Transverse colon (tissue), 4 donors: ENCODE results near the gene CCL3. TPM values are rescaled to one million over a fixed set of nuclear protein-coding genes. Genes with fewer than 3 reads are reported as not detected.
"Not testable (repeated sequence)": the region's sequence is repeated elsewhere in the genome, so short reads cannot be mapped to it uniquely, and the experiment has no call there.

ENCODE experiments used
- DNase-seq: peaks from one replicate; pipeline ENCODE4 v3.0.0-alpha.2; 2019
- H3K27ac ChIP-seq, 4 donors: fragments of 200-600 bp; sonication (generic); 2 replicates each; pipeline ENCODE4 v1.5.1; 2016 to 2018; ENCODE audit warnings: inconsistent platforms in 4 of 4
- H3K27me3 ChIP-seq: fragments of 200-600 bp; sonication (generic); 2 replicates; pipeline ENCODE4 v1.5.1; 2017; ENCODE audit warnings: inconsistent platforms
- H3K36me3 ChIP-seq, 4 donors: fragments of 200-600 bp; sonication (generic); 2 replicates each; pipeline ENCODE4 v1.5.1; 2017 to 2019; ENCODE audit warnings: inconsistent platforms in 4 of 4
- H3K4me1 ChIP-seq, 4 donors: fragments of 200-600 bp; sonication (generic); 2 replicates each; pipeline ENCODE4 v1.5.1; 2017 to 2020; ENCODE audit warnings: inconsistent platforms in 4 of 4
- H3K4me3 ChIP-seq, 4 donors: fragments of 200-600 bp; sonication (generic); 1 replicate in 1 of 4; 2 replicates in 3 of 4; pipeline versions ENCODE4 v1.5.1 to v1.6.1; 2017 to 2019; ENCODE audit warnings: inconsistent platforms in 4 of 4
- H3K9me3 ChIP-seq, 2 donors: fragments of 200-600 bp; sonication (generic); 2 replicates each; pipeline ENCODE4 v1.5.1; 2017 to 2019; ENCODE audit warnings: inconsistent platforms in 2 of 2
- EP300 ChIP-seq: sonication (generic); formaldehyde crosslinking; IDR thresholded peaks from one replicate; pipeline ENCODE4 v1.6.1; 2017; ENCODE audit warnings: antibody characterized with exemption, low read depth
- POLR2A ChIP-seq: fragments of 450-650 bp; IDR thresholded peaks from one replicate; pipeline ENCODE4 v1.6.1; 2016; ENCODE audit warnings: antibody characterized with exemption, mild to moderate bottlenecking, moderate library complexity
- POLR2AphosphoS5 ChIP-seq, 3 donors: sonication (generic); formaldehyde crosslinking; IDR thresholded peaks; one replicate each; pipeline ENCODE4 v1.6.1; 2016; ENCODE audit warnings: antibody characterized with exemption in 3 of 3
- WGBS, 2 donors: methylation state at CpG; one replicate each; pipeline ENCODE4 v1.1.5; 2018; ENCODE audit warnings: low coverage in 1 of 2; 5-methylcytosine and 5-hydroxymethylcytosine counted together
- in situ Hi-C, 4 donors: fragments of 200-750 bp; cut with MboI; loops; one replicate each; pipeline versions ENCODE4 v1.15.0 to v1.15.1; 2017; ENCODE audit warnings: low sequenced_read_pairs in 3 of 4, low pct_ligation_motif_present in 1 of 4, low pct_unique_long_range_greater_than_20kb in 1 of 4
- intact Hi-C: fragments of 100-400 bp; cut with DNase I; formaldehyde crosslinking; loops from one replicate; pipeline ENCODE4 v1.15.1; 2023; ENCODE audit warnings: low total_unique reads
- total RNA-seq, 4 donors: library from RNA; depleted of rRNA; stranded (reverse); fragments of >200 nt; gene quantifications; one replicate each; pipeline ENCODE4 v1.1.0, GENCODE V29; 2016
- TF ChIP-seq, protein P1 (sequence below), 5 experiments: fragments of 200-600 bp in 3 of 5; fragments of 450-650 bp in 2 of 5; sonication (generic) in 3 of 5; IDR thresholded peaks; 1 replicate in 2 of 5; 2 replicates in 3 of 5; pipeline ENCODE4 v1.5.1; 2016 to 2017; ENCODE audit warnings: antibody characterized with exemption in 5 of 5, inconsistent platforms in 3 of 5, mild to moderate bottlenecking in 2 of 5, moderate library complexity in 1 of 5

Gene CCL3
- total RNA-seq, 4 donors from 2014 or later: 1.1 to 4.4 TPM; not detected in 2

DNA sequence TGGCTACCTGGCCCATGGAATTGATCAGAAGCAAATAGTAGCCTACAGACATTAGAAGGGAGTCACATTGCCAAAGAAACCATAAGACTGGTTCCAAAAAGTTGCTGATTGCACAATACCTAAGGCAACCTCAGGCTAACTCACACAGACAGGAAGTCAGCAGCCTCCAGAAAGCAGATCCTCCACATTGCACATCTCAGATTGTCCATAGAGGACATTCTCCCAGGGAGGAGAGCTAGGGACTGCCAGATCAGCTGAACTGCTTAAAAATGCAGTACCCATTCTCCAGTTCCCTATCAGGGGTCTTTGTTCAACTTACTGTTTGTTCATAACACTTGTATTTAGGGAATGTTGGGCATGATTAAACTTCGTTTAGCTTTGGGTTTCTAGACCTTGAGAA is 4.2 kb downstream of the CCL3 start:
- Histone ChIP-seq H3K27ac (no peak overlapping the region), H3K4me1 (no peaks in the 10 kb centered on the region), H3K4me3 (no peak overlapping the region), H3K27me3 (no peaks in the 10 kb centered on the region), H3K9me3 (no peaks in the 10 kb centered on the region), H3K36me3 (no peaks in the 10 kb centered on the region)
- in situ Hi-C loops (no loop called here), intact Hi-C loops (no loop called here)
- TF ChIP-seq, protein P1, sequence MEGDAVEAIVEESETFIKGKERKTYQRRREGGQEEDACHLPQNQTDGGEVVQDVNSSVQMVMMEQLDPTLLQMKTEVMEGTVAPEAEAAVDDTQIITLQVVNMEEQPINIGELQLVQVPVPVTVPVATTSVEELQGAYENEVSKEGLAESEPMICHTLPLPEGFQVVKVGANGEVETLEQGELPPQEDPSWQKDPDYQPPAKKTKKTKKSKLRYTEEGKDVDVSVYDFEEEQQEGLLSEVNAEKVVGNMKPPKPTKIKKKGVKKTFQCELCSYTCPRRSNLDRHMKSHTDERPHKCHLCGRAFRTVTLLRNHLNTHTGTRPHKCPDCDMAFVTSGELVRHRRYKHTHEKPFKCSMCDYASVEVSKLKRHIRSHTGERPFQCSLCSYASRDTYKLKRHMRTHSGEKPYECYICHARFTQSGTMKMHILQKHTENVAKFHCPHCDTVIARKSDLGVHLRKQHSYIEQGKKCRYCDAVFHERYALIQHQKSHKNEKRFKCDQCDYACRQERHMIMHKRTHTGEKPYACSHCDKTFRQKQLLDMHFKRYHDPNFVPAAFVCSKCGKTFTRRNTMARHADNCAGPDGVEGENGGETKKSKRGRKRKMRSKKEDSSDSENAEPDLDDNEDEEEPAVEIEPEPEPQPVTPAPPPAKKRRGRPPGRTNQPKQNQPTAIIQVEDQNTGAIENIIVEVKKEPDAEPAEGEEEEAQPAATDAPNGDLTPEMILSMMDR (IDR thresholded peaks at IDR 0.05): no peak
- TF ChIP-seq POLR2AphosphoS5 (IDR thresholded peaks at IDR 0.05) (no peak), EP300 (no peak), POLR2A (no peak)
- no peak for DNase-seq
- WGBS, 2 donors: 43 to 52% methylated on average over 1 of the region's 1 CpG

DNA sequence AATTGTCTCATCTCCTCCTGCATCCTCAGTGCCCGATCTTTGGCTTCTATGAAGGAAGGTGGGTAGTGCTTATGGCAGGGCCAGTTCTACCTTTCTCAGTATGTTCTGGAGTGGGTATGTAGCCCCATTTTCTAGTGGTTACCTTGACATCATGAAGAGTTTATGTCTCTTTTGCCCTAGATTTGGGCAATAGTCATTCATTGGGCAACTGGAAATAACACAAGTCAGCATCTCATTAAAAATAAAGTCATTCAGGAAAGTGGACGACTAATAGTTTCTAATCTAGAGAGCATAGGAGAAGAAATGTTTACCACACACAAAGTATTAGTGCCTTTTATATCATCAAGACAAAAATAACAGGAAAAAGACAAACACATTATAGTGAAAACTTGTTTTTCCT is 6.3 kb downstream of the CCL3 start:
- in situ Hi-C loops, H3K4me3 ChIP-seq, H3K9me3 ChIP-seq, DNase-seq, H3K27me3 ChIP-seq, H3K27ac ChIP-seq, intact Hi-C loops, H3K4me1 ChIP-seq, H3K36me3 ChIP-seq: not testable (repeated sequence)
- WGBS, 2 donors: 93 to 100% methylated on average over 1 to 2 of the region's 2 CpGs

DNA sequence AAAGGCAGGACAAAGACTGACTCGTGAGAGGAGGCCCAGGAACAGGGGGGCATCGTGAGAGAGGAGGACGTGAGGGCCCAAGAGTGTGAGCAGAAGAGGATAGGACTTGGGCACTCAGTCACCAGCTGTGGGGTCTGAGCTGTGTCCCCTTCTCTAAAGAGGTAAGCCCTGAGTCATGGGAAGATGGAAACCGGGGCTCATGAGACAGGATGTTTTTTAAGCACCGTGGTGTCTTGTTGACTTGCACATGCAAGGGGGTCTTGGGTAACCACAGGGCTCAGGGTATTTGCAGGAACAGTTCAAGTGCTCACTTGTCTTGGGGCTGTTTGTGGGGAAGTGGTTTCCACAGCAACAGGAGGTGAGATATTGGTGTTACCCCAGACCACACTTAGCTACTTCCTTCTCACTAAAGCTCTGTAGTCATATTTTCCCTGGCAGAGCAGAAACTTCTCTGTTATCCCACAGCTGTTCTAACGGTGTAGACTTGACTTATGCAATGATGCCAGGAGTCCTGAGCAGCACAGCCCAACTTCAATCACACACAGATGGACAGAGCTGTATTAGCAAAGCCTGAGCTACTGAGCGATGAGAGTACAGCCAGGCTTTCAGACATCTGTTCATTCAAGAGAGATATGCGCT is 7.3 kb downstream of the CCL3 start:
- in situ Hi-C loops, H3K36me3 ChIP-seq, H3K4me3 ChIP-seq, H3K27me3 ChIP-seq, H3K4me1 ChIP-seq, H3K9me3 ChIP-seq, intact Hi-C loops: not testable (repeated sequence)
- TF ChIP-seq POLR2AphosphoS5 (IDR thresholded peaks at IDR 0.05) (peak in 1 of 3 donors; percentile 26), POLR2A (peak; percentile 19)
- WGBS, 2 donors: 46% methylated on average over 8 of the region's 8 CpGs; no CpG with 5 or more reads in 1 of the 2 donors
- DNase-seq: peak; percentile 49
- H3K27ac ChIP-seq: peak overlapping the region in 3 of 4 donors; percentile 10 to 45 (median 25)

DNA sequence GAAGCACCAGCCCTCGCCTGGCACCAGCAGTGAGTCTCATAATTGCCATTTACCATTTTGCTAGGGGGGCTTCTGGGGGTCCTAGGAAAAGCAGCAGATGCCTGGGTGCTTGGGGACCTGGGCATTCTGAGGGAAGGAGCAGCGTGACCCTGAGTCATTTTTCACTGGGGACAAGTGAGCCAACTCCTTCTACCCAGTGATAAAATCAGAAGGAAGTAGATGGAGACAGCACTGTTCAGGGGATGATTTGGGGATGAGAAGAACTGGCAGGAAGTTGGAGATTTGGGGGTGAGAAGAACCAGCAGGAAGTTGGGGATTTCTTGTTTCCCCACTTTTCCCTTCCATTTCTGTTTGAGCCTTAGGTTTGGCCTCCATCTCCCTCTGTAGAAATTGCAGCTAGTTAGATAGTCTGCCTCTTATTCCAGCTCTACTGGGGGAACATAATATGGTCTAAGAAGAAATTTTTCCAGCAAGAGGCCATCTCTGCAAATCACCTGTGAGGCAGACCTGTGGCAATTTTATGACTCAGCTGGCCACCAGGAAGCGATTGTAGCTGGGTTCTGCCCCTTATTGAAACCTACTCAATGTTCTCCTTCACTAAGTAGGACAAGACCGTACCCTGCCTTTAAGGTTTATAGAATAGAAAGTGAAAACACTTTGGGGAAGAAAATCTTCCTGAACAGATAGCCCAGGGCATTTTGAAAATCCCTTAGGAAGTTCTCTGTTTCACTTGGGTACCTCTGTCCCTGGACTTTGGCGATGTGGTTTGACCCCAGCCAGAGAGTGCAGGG is 8.1 kb downstream of the CCL3 start:
- in situ Hi-C loops, intact Hi-C loops, H3K4me1 ChIP-seq, H3K27me3 ChIP-seq, DNase-seq, H3K4me3 ChIP-seq, H3K36me3 ChIP-seq, H3K9me3 ChIP-seq: not testable (repeated sequence)
- WGBS, 2 donors: 67 to 73% methylated on average over 2 to 5 of the region's 5 CpGs
- H3K27ac ChIP-seq: peak overlapping the region in 3 of 4 donors; percentile 10 to 45 (median 25)

DNA sequence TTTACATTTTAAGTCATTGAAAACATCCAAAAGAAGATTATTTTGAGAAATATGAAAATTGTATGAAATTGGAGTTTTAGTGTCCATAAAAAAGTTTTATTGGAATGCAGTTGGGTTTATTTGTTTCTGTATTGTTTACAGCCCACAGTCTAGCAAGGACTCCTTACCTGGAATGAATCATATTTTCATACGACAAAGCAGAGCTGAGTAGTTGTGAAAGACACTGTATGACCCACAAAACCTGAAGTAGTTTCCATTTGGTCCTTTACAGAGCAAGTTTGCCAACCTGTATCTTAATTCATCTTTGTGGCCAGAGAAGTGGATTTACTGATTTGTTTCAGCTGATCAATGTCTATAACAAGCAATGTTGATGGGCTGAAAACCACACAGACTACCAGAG is 15.6 kb downstream of the CCL3 start:
- WGBS, 2 donors: 67 to 68% methylated on average over 1 of the region's 1 CpG
- no peaks in the 10 kb centered on the region for H3K27me3 ChIP-seq
- H3K4me1 ChIP-seq: peaks cover 0 to 3% (median 0%) of the 10 kb centered on the region in 4 donors
- TF ChIP-seq EP300: no peak
- TF ChIP-seq POLR2A: no peak
- no peak for TF ChIP-seq POLR2AphosphoS5 (IDR thresholded peaks at IDR 0.05)
- TF ChIP-seq, protein P1 (IDR thresholded peaks at IDR 0.05): no peak
- no peaks in the 10 kb centered on the region for H3K9me3 ChIP-seq
- DNase-seq: no peak
- no peak overlapping the region for H3K27ac ChIP-seq
- no peak overlapping the region for H3K4me3 ChIP-seq
- in situ Hi-C loops: no loop called here
- intact Hi-C loops: no loop called here
- no peaks in the 10 kb centered on the region for H3K36me3 ChIP-seq
